Measurements from ENCODE around the gene FAM118B.

The FAM118B gene

GRCh38 chr11:126226334-126227084 lies 14.9 kb downstream of the FAM118B start:
- no peaks in the 10 kb centered on the region for H3K27me3 Mint-ChIP-seq (ENCODE audit: low read depth, poor library complexity)
- no peaks in the 10 kb centered on the region for H3K4me1 Mint-ChIP-seq
- peaks cover 53% of the 10 kb centered on the region for H3K36me3 Mint-ChIP-seq (ENCODE audit: low read depth)
- peaks cover 24% of the 10 kb centered on the region for H3K9me3 Mint-ChIP-seq
- no peak overlapping the region for H3K27ac Mint-ChIP-seq
- no peak for TF ChIP-seq CTCF (IDR thresholded peaks at IDR 0.05)
- DNase-seq: no peak
- no peak overlapping the region for H3K4me3 Mint-ChIP-seq

GRCh38 chr11:126229858-126230540 lies 18.4 kb downstream of the FAM118B start:
- no peak overlapping the region for H3K27ac Mint-ChIP-seq

GRCh38 chr11:126231725-126232459 lies 20.3 kb downstream of the FAM118B start:
- Mint-ChIP-seq H3K4me1 (no peaks in the 10 kb centered on the region), H3K36me3 (ENCODE audit: low read depth) (peaks cover 41% of the 10 kb centered on the region), H3K4me3 (no peak overlapping the region), H3K27me3 (ENCODE audit: low read depth, poor library complexity) (no peaks in the 10 kb centered on the region), H3K9me3 (peaks cover 5% of the 10 kb centered on the region), H3K27ac (no peak overlapping the region)
- TF ChIP-seq CTCF (IDR thresholded peaks at IDR 0.05): no peak
- DNase-seq: no peak

More at GRCh38 chr11:126229858-126230540, 18.4 kb downstream of the FAM118B start:
- H3K36me3 Mint-ChIP-seq (ENCODE audit: low read depth): peaks cover 37% of the 10 kb centered on the region
- TF ChIP-seq CTCF (IDR thresholded peaks at IDR 0.05): no peak
- DNase-seq: no peak
- H3K9me3 Mint-ChIP-seq: peaks cover 18% of the 10 kb centered on the region
- H3K27me3 Mint-ChIP-seq (ENCODE audit: low read depth, poor library complexity): no peaks in the 10 kb centered on the region
- no peaks in the 10 kb centered on the region for H3K4me1 Mint-ChIP-seq
- no peak overlapping the region for H3K4me3 Mint-ChIP-seq

- no peak overlapping the region for H3K4me3 Mint-ChIP-seq
- no peaks in the 10 kb centered on the region for H3K27me3 Mint-ChIP-seq (ENCODE audit: low read depth, poor library complexity)
- H3K27ac Mint-ChIP-seq: no peak overlapping the region
- no peak for TF ChIP-seq CTCF (IDR thresholded peaks at IDR 0.05)
- peaks cover 38% of the 10 kb centered on the region for H3K36me3 Mint-ChIP-seq (ENCODE audit: low read depth)
- DNase-seq: no peak
- no peaks in the 10 kb centered on the region for H3K4me1 Mint-ChIP-seq
- no peaks in the 10 kb centered on the region for H3K9me3 Mint-ChIP-seq
Observed at GRCh38 chr11:126232683-126233082, 21.1 kb downstream of the FAM118B start.

- Mint-ChIP-seq H3K27me3 (ENCODE audit: low read depth, poor library complexity) (no peaks in the 10 kb centered on the region), H3K36me3 (ENCODE audit: low read depth) (peaks cover 45% of the 10 kb centered on the region), H3K4me1 (no peaks in the 10 kb centered on the region), H3K4me3 (no peak overlapping the region), H3K9me3 (no peaks in the 10 kb centered on the region), H3K27ac (no peak overlapping the region)
- no peak for TF ChIP-seq CTCF (IDR thresholded peaks at IDR 0.05)
- no peak for DNase-seq
Observed at GRCh38 chr11:126233391-126233790, 21.8 kb downstream of the FAM118B start.
